ENCODE results near the gene ASCC3.
"Not testable (repeated sequence)": the region's sequence is repeated elsewhere in the genome, so short reads cannot be mapped to it uniquely, and the experiment has no call there.

Gene ASCC3

DNA sequence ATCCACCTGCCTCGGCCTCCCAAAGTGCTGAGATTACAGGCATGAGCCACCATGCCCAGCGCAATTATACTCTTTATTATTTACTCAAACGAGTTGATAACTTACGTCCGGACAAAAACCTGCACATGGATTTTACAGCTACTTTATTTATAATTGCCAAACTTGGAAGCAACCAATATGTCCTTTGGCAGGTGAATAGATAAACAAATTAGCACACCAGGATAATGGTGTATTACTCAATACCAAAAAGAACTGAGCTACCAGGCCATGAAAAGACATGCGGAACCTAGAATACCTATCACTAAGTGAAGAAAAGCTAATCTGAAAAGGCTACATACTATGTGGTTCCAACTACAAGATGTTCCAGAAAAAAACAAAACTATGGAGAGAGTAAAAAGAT lies 168.1 kb downstream of the ASCC3 start:
- no peak for DNase-seq

DNA sequence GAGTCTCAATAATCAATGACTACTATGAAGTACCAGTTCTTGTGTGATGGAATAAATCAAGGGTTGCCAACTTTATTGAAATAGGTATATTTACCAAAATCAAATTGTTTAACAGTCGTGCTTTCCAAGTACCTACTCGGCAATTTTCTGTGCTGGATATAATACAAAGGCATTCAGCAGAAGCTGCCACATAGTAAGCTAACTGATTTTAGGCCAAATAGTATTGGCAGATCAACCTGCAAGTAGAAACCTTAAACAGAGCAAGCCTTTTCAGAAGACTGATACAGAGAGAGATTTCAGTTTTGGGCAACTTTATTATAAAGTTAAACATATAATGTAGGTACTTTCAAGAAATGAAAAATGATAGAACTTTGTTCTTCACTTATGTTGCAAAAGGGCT lies 174.6 kb downstream of the ASCC3 start:
- DNase-seq, result no peak

DNA sequence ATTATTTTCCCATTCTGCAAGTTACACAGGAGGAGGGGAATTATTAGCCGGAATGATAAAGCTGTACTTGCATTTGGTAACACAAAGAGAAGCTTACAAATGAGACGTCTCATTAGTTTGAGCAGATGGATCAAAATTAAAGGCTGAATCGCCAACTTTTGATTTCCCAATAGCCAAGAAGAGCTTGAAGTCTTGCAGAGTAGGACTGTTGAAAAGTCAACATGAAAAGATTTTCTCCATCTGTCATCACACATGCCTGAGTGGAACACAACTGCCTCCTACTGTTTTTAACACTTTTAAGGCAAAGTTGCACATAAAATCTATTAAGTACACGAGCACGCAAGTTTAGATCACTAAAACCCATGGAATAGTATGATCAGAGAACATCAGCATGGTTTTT lies 176.2 kb downstream of the ASCC3 start:
- no peak for DNase-seq

DNA sequence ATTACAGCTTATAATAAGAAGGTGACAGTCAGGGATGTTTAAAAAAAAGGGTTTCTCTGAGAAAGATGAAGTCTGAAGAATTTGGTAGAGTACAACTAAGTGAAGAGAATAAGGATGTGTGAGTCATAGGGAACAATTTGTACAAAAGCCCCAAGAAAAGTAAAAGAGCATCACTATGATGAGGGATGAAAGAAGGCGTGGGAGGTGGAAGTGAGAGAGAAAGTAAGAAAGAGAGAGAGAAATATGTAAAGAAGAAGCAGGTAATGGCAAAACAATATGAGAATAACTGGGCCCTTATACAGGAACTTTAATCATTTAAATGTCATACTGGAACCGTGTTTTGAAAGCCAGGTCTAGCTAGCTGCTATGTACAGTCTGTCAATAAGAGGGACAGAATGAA lies 179.4 kb downstream of the ASCC3 start:
- DNase-seq, result no peak

DNA sequence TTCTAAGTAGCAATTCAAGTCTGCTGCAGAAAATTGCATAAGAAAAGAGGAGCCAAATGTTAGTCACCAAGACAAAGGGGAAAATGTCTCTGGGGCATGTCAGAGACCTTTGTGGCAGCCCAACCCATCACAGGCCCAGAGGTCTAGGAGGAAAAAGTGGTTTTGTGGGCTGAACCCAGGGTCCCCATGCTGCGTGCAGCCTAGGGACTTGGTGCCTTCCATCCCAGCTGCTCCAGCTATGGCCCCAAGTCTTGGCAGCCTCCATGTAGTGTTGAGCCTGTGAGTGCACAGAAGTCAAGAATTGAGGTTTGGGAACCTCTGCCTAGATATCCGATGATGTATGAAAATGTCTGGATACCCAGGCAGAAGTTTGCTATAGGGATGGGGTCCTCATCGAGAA lies 181.1 kb downstream of the ASCC3 start:
- DNase-seq, result no peak

GRCh38 chr6:100695445-100695844 lies 185.7 kb downstream of the ASCC3 start:
- no peak for DNase-seq

- no peak for DNase-seq
These were observed 187.7 kb downstream of the ASCC3 start for GRCh38 chr6:100693249-100693927.

- no peak for DNase-seq
These were observed 189.2 kb downstream of the ASCC3 start for GRCh38 chr6:100691972-100692371.

DNA sequence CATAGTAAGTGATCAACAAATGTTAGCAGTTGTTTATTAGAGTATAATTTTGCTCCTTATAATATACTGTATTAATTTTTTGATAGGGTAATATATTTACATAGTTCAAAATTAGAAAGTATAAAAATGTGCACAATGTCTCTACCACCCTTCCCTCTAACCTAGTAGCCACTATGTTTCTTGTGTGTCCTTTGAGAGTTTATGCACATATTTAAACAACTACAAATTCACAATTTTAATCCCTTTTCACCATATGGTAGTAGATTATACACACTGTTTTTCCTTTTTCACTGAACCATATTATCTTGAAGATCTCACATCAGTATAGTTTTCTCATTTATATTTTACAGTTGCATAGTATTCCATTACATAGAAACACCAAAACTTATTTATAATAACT lies 194.9 kb downstream of the ASCC3 start:
- DNase-seq, result no peak

DNA sequence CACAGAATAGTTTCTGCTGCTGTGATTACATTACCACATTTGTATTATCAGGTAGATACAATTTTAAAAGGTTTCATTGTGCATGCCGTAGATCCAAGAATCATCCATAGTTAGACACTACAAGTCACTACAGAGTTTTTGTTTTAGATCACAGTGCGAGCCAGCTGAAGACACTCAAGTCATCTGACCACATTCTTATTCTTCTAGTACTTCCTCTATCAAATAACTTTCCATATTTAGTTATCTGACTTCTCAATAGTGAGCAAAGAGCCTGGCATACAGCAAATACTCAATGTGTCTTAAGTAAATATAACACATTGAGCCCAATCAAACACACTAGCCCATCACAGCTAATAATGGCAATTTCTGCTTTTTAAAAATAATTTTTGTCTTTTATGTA lies 195.4 kb downstream of the ASCC3 start:
- DNase-seq, result no peak

- no peak for DNase-seq
These were observed 201.0 kb downstream of the ASCC3 start for GRCh38 chr6:100680163-100680562.

DNA sequence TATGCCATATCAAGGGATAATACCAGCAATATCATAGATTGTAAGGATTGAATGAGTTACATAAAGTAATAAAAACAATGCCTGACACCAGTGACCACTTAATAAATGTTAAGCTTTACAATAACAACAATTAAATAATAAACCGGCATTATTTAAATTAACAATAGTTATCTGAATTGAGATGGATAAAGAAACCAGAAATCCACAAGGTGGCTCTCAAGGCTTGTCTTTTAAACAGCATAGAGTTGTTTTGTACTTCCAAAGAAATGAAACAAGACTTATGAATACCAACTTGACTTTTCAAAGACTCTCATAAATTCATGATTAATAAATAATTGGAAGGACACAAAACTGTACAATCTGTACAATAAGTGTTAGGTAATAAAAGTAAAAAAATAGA lies 203.1 kb downstream of the ASCC3 start:
- DNase-seq, result no peak

- no peak for DNase-seq
These were observed 203.9 kb downstream of the ASCC3 start for GRCh38 chr6:100677240-100677639.

DNA sequence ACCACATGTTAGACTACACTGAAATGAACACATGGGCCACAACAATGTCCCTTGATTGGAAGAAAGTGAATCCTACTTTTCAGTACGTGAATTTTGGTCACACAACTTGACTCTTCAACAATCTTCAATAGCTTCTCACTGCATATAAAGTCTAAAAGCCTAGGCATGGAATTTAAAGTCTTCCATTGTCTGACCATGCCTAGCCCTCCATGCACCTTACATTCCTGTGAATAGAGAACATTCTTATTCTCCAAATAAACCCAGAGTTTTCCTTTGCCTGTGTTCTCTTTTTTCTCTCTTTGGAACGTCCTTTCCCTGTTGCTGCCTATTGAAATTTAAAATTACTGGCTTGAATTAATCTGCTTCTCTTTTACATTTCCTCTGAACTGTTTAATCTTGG lies 207.5 kb downstream of the ASCC3 start:
- DNase-seq, result no peak

DNA sequence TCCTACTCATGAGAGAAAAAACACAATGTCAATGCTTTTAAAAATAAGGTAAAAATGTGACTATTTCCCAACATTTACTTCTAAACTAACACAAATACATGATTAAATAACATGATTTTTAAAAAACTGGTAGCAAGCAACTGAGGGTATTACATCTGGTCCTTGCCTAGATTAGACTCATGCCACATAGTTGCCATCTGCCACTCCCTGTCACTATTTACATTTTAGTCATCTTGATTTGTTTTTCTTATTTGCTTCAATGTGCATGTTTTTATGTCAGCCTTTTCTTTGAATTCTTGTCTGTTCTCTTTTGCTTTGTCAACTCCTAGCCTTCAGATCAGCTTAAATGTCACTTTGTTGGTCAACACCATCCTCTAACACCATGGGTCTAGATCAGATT lies 209.4 kb downstream of the ASCC3 start:
- DNase-seq, result no peak

- DNase-seq, result no peak
These were observed 211.1 kb downstream of the ASCC3 start for GRCh38 chr6:100670056-100670455.

DNA sequence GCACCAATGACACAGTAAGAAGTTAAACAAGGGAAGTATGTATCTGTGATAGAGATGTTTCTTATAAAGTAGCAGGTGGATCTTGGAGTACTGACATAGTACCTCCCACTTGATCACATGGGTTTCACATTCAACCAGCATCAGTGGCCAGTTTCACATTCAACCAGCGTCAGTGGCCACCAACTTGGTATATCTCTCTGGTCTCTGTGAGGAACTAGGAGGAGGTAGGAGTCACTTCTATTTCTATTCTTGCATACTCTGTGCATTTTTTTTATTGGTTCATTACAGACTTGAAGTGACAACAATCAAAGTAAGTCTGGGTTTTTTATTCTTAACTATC lies 216.1 kb downstream of the ASCC3 start:
- DNase-seq, result peak in 1 of 2 donors; percentile 1

DNA sequence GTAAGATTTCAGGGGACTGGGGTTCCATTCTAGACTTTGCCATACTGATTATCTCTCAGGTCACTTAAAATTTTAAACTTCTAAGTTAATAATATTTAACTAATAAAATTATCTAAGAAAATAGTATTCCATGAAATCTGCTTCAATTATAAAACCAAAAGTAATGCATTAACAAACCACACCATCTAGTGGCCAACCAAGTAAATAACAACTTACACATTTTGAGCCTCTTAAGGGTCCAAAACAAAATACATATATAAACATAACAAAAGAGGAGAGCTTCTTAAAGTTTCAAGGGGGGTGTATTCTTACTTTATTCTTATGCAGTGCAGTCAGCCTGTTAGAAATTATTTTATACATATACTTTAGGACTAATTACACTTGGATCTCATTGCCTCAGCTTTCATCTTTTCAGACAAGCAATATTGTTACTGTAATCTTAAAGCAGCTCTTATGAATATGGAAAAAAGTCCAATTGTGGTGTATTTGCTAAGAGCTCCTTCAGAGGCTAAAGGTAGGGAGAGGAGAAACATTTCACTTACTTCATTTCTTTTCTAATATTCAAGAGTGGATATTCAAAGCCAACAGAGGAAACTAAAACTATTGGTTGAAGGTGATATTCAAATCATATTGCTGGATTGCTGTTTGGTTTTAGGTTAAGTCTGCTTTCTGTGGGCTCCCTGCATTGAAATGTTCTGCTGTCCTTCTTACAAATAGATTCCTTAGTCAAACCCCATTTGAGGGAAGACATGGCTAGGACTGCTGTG lies 216.7 kb downstream of the ASCC3 start:
- no peak for DNase-seq

- no peak for DNase-seq
These were observed 217.8 kb downstream of the ASCC3 start for GRCh38 chr6:100663219-100663863.

GRCh38 chr6:100662264-100662663 lies 218.9 kb downstream of the ASCC3 start:
- DNase-seq, result no peak

DNA sequence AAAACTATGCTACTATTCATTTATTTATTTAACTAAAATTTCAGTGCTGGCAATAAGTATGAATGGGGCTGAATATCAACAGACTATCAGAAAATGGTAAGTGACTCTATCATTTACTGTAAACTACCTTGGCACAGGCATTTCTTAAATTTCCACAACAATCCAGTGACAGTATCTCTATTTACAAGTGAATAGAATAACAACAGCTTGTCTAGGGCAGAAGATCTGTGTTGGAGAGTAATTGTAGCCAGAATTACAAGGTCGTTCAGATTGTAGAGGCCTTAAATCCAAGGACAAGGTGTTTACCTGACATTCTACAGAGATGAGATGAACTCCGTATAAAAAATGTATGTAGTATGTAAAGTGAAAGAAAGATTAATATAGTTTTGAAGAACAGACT lies 222.6 kb downstream of the ASCC3 start:
- no peak for DNase-seq

DNA sequence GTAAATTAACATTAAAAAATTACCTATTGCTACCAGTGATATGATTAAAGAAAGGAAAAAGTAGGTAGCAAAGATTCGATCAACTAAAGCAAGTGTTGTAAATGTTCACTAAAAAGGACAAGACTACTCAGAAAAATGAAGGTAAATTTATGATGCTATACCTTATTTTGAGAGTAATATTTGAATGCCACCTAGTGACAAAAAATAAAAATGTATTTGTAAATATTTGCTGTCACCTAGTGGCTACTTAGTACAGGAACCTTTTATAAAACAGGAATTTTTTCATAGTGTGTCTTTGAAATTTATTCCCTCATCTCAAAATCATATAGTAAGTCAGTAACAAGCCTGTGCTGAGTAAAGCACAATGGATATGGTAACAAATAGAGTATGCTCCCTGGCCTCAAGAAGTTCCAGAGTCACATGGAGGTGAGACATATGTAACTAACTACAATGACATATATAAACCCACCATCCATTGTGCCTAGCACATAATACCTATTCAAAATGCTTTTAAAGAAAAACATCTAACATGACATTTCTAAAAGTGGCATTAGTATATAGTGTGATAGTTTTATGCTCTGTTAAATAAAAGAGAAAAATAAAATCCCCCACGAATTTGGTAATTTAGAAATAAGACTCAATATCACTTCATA lies 223.3 kb downstream of the ASCC3 start:
- DNase-seq, result no peak

DNA sequence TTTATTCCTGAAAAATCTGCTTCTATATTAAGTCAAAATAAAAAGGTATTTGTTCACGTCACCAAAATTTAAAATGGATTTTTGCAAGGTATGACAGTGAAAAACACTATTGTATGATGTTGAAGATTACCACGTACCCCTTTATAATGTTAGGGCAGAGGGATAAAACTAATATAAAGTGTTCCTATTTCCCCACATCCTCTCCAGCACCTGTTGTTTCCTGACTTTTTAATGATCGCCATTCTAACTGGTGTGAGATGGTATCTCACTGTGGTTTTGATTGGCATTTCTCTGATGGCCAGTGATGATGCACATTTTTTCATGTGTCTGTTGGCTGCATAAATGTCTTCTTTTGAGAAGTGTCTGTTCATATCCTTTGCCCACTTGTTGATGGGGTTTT lies 240.0 kb downstream of the ASCC3 start:
- DNase-seq, result not testable (repeated sequence)

All from stimulated activated CD4-positive, alpha-beta T cell treated with anti-CD3 and anti-CD28 coated beads, Interleukin-2, amount 100 ng/mL, for 24 hours (primary cell).